ENCODE data around the gene DYNLT3. TPM values are rescaled to one million over a fixed set of nuclear protein-coding genes. Genes with fewer than 3 reads are reported as not detected.

The DYNLT3 gene
- total RNA-seq, 1 donor from 2014 or later: 12.4 TPM

Other genes with a start within 250 kb of the DYNLT3 start
- 0.23 and 0.32 TPM in 2 replicates for gene XK, start 161.8 kb downstream of the DYNLT3 start, total RNA-seq
- gene CYBB, start 67.5 kb downstream of the DYNLT3 start, total RNA-seq: 0.11 TPM in 1 of 2 replicates, not detected in the other
- gene SYTL5, start 159.0 kb upstream of the DYNLT3 start, total RNA-seq: not detected in 2 replicates

All from T-helper 2 cell treated with Interferon-gamma antibody and Interleukin-4, amounts not matched to agents 100 ng/mL and 5 ng/mL, for 36 hours (primary cell).